IMR-90 (cell line): ENCODE measurements around the gene AHCYL2. TPM values are rescaled to one million over a fixed set of nuclear protein-coding genes. Genes with fewer than 3 reads are reported as not detected.

ENCODE experiments used
- ATAC-seq: fragments of 200-7000 bp; cut with Tn5 transposase; 2 replicates; pipeline ENCODE4 v1.9.1; 2020; ENCODE audit warnings: low read depth, mild to moderate bottlenecking, moderate library complexity
- BruUV-seq: library from RNA; stranded (reverse); fragments of 400-500 nt; replicated peaks from 2 replicates; lab custom pipeline; 2021; lab: Mats Ljungman, UMichigan
- CTCF ChIA-PET: fragments of 300-600 bp; formaldehyde crosslinking; extraction: SDS; loops from one replicate; lab custom pipeline; 2021; ENCODE audit warnings: antibody characterized with exemption; lab: Yijun Ruan, JAX
- POLR2A ChIA-PET: fragments of 300-600 bp; sonication (Branson Sonifier 250); formaldehyde crosslinking; loops from one replicate; lab custom pipeline; 2022; ENCODE audit warnings: antibody characterized with exemption; ENCODE audit not compliant: unreplicated experiment; lab: Charles Lee
- DNase-seq: peaks from one replicate; pipeline ENCODE4 v3.0.0; 2013
- H2AFZ ChIP-seq: replicated peaks from 2 replicates; pipeline ENCODE3; 2013; ENCODE audit warnings: low read length, mild to moderate bottlenecking; ENCODE audit not compliant: poor library complexity
- H2AK5ac ChIP-seq: 2 replicates; pipeline ENCODE4 v1.6.1; 2013; ENCODE audit warnings: low read depth, low read length, inconsistent platforms
- H2AK9ac ChIP-seq: replicated peaks from 2 replicates; pipeline ENCODE3; 2013; ENCODE audit warnings: mild to moderate bottlenecking, low read depth, low read length, moderate library complexity; ENCODE audit not compliant: poor library complexity
- H2BK120ac ChIP-seq: 2 replicates; pipeline ENCODE4 v1.6.1; 2013; ENCODE audit warnings: low read depth, low read length, inconsistent platforms
- H2BK15ac ChIP-seq: 3 replicates; pipeline ENCODE4 v1.6.1; 2013; ENCODE audit warnings: low read depth, low read length, inconsistent platforms
- H2BK20ac ChIP-seq: 2 replicates; pipeline ENCODE4 v1.6.1; 2013; ENCODE audit warnings: low read depth, mild to moderate bottlenecking, inconsistent platforms, low read length, moderate library complexity
- H2BK5ac ChIP-seq: 2 replicates; pipeline ENCODE4 v1.6.1; 2013; ENCODE audit warnings: mild to moderate bottlenecking, low read depth, low read length, inconsistent platforms; ENCODE audit not compliant: poor library complexity, severe bottlenecking
- H3K14ac ChIP-seq: replicated peaks from 2 replicates; pipeline ENCODE4 v1.6.1; 2013; ENCODE audit warnings: low read depth, low read length, inconsistent platforms
- H3K18ac ChIP-seq: 2 replicates; pipeline ENCODE4 v1.6.1; 2013; ENCODE audit warnings: low read depth, low read length, control low read depth
- H3K23ac ChIP-seq: 2 replicates; pipeline ENCODE4 v1.6.1; 2013; ENCODE audit warnings: low read depth, low read length, inconsistent platforms
- H3K27ac ChIP-seq: 2 replicates; pipeline ENCODE4 v1.5.1; 2013; ENCODE audit warnings: mild to moderate bottlenecking, control low read depth, low read length; ENCODE audit not compliant: insufficient read depth
- H3K27me3 ChIP-seq: 2 replicates; pipeline ENCODE4 v1.6.1; 2013; ENCODE audit warnings: low read length; ENCODE audit not compliant: control insufficient read depth, insufficient read depth
- H3K36me3 ChIP-seq: 2 replicates; pipeline ENCODE4 v1.6.1; 2013; ENCODE audit warnings: low read length, mixed read lengths; ENCODE audit not compliant: control insufficient read depth, insufficient read depth
- H3K4ac ChIP-seq: 2 replicates; pipeline ENCODE4 v1.6.1; 2013; ENCODE audit warnings: low read depth, low read length, inconsistent platforms
- H3K4me1 ChIP-seq: 2 replicates; pipeline ENCODE4 v1.6.1; 2013; ENCODE audit warnings: low read length, mixed read lengths; ENCODE audit not compliant: control insufficient read depth, insufficient read depth
- H3K4me2 ChIP-seq: 2 replicates; pipeline ENCODE4 v1.6.1; 2013; ENCODE audit warnings: low read depth, mild to moderate bottlenecking, control low read depth, low read length, moderate library complexity
- H3K4me3 ChIP-seq: 2 replicates; pipeline ENCODE4 v1.5.1; 2013; ENCODE audit warnings: low read depth, mild to moderate bottlenecking, control low read depth, low read length, moderate library complexity; ENCODE audit not compliant: insufficient read depth
- H3K56ac ChIP-seq: 2 replicates; pipeline ENCODE4 v1.6.1; 2013; ENCODE audit warnings: low read length, inconsistent platforms; ENCODE audit not compliant: insufficient read depth; ENCODE audit errors: extremely low read depth
- H3K79me1 ChIP-seq, 2 experiments: 2 replicates each; pipeline ENCODE4 v1.6.1; 2013; ENCODE audit warnings: low read length in 2 of 2, inconsistent platforms in 1 of 2, low read depth in 1 of 2
- H3K9ac ChIP-seq: 2 replicates; pipeline ENCODE4 v1.6.1; 2013; ENCODE audit warnings: low read depth, low read length, control low read depth
- H3K9me1 ChIP-seq: 2 replicates; pipeline ENCODE4 v1.6.1; 2013; ENCODE audit warnings: low read length, inconsistent platforms; ENCODE audit not compliant: insufficient read depth
- H3K9me3 ChIP-seq: 2 replicates; pipeline ENCODE4 v1.6.1; 2013; ENCODE audit warnings: low read length; ENCODE audit not compliant: control insufficient read depth, insufficient read depth
- H4K20me1 ChIP-seq: 2 replicates; pipeline ENCODE4 v1.6.1; 2013; ENCODE audit warnings: low read length, inconsistent platforms; ENCODE audit not compliant: insufficient read depth
- H4K5ac ChIP-seq: 2 replicates; pipeline ENCODE4 v1.6.1; 2013; ENCODE audit warnings: mild to moderate bottlenecking, low read depth, low read length, control low read depth
- H4K8ac ChIP-seq, 2 experiments: 2 replicates each; pipeline ENCODE4 v1.6.1; 2013; ENCODE audit warnings: low read depth in 2 of 2, low read length in 2 of 2, control low read depth in 1 of 2, inconsistent platforms in 1 of 2
- H4K91ac ChIP-seq: 2 replicates; pipeline ENCODE4 v1.6.1; 2013; ENCODE audit warnings: low read depth, low read length, inconsistent platforms; ENCODE audit not compliant: insufficient read depth
- FOS ChIP-seq: fragments of 150-350 bp; IDR thresholded peaks from 2 replicates; pipeline ENCODE4 v1.6.1; 2016; ENCODE audit warnings: low read depth, low read length
- SMC3 ChIP-seq: fragments of 150-350 bp; IDR thresholded peaks from 2 replicates; pipeline ENCODE4 v1.6.1; 2016; ENCODE audit warnings: low read depth, mild to moderate bottlenecking, antibody characterized with exemption, low read length, moderate library complexity
- WGBS, 2 experiments: methylation state at CpG; one replicate each; pipeline versions ENCODE4 v1.1.5 to v1.1.7; 2013; ENCODE audit warnings: missing lambda C conversion rate in 2 of 2; ENCODE audit not compliant: insufficient read length in 1 of 2; ENCODE audit errors: extremely low coverage in 2 of 2; 5-methylcytosine and 5-hydroxymethylcytosine counted together
- dilution Hi-C: fragments of 300-500 bp; cut with HindIII; formaldehyde crosslinking; loops from one replicate; pipeline ENCODE4 v1.14.3; 2018; ENCODE audit warnings: low sequenced_read_pairs; ENCODE audit not compliant: unreplicated experiment
- in situ Hi-C: fragments of 300-500 bp; cut with MboI; formaldehyde crosslinking; loops from 3 replicates; pipeline ENCODE4 v1.14.3; 2019; ENCODE audit warnings: low sequenced_read_pairs, inconsistent platforms, mixed read lengths
- intact Hi-C: fragments of 100-400 bp; cut with micrococcal nuclease; formaldehyde crosslinking; loops from 2 replicates; pipeline ENCODE4 v1.10.0; 2022
- polyA plus RNA-seq, 3 experiments: library from polyadenylated mRNA; depleted of rRNA; stranded (reverse); fragments of >200 nt; gene quantifications; 2 replicates each; pipeline ENCODE4 v1.2.3, GENCODE V29; 2012; ENCODE audit warnings: low replicate concordance in 1 of 3
- total RNA-seq: library from RNA; depleted of rRNA; stranded (reverse); fragments of >200 nt; gene quantifications from 2 replicates; pipeline ENCODE4 v1.2.3, GENCODE V29; 2012

The AHCYL2 gene
- total and polyA plus RNA-seq, 2 of the 4 experiments (the other 2 are of a cell fraction), result 5.7 to 7.6 TPM

DNA sequence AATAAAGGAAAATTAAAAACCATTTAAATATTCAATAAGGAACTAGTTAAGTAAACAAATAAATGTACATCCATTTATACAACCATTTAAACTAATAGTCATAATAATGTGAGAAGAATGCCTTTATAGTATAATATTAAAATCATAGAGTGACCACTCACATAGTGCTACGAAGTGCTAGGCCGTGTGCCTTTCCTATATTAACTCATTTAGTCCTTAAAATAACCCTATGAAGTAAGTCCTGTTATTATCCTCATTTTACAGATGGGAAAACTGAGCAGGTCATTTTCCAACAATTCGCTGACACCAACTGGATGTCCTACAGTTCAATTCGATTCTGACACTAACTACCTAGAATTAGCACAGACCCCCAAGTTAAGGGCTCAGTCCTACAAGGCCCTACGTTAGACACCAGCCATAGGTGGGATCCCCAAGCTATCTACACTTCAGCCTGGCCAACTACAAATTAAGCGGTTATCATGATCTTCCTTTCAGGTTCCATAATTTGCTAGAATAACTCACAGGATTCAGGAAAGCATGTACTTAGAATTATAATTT is 213.5 kb downstream of the AHCYL2 start:
- Histone ChIP-seq H3K9me1 (no peaks in the 10 kb centered on the region), H4K5ac (no peak overlapping the region), H3K4me3 (no peak overlapping the region), H3K79me1 (peaks cover 0 to 9% of the 10 kb centered on the region in 2 experiments; a peak in 1 of 4 replicates), H4K20me1 (no peaks in the 10 kb centered on the region), H3K9ac (no peak overlapping the region), H2BK15ac (no peak overlapping the region), H3K4me1 (peaks cover 2% of the 10 kb centered on the region; the same call in 1 of the 2 replicates), H3K23ac (no peak overlapping the region), H3K56ac (no peak overlapping the region), H3K4me2 (no peak overlapping the region), H3K14ac (no peak overlapping the region), H3K27me3 (no peaks in the 10 kb centered on the region), H2BK120ac (no peak overlapping the region), H3K27ac (no peak overlapping the region), H4K91ac (no peak overlapping the region), H4K8ac (no peak overlapping the region), H3K4ac (peak overlapping the region; percentile 41; the same call in 1 of the 2 replicates), H3K36me3 (no peaks in the 10 kb centered on the region), H2AK5ac (peak overlapping the region; percentile 20; the same call in 1 of the 2 replicates), H2AK9ac (no peak overlapping the region), H2BK5ac (peak overlapping the region; percentile 20), H2BK20ac (no peak overlapping the region), H3K9me3 (no peaks in the 10 kb centered on the region), H2AFZ (no peak overlapping the region), H3K18ac (no peak overlapping the region; the same call in 1 of the 2 replicates)
- POLR2A ChIA-PET, result no interaction called here
- no peak for ATAC-seq
- WGBS, 2 experiments, result 100% methylated on average over 1 of the region's 6 CpGs; no CpG with 5 or more reads in 1 of the 2 experiments
- in situ Hi-C loops, result no loop called here
- CTCF ChIA-PET, result interaction anchor here (1.5 kb wide), 1 partner anchor 21 kb away, joined by 3 read pairs; no protein-coding TSS in a partner anchor
- DNase-seq, result no peak
- TF ChIP-seq SMC3 (no peak), FOS (no peak)
- intact Hi-C loops, result no loop called here
- dilution Hi-C loops, result no loop called here
- no TSS peak for BruUV-seq
